Measurements from ENCODE around the gene CCDC190. TPM values are rescaled to one million over a fixed set of nuclear protein-coding genes. Genes with fewer than 3 reads are reported as not detected.

CCDC190 gene
- total RNA-seq, 1 experiment from 2014 or later: not detected

GRCh38 chr1:162899422-162900146 is 38.6 kb upstream of the CCDC190 start:
- Histone ChIP-seq H3K4me3 (replicated peaks in 1 of 2; ENCODE audit: low read depth in 1 of 2, low read length in 2 of 2) (no peak overlapping the region), H3K4me2 (ENCODE audit: low read length) (no peak overlapping the region), H3K27me3 (ENCODE audit: insufficient read depth, low read length) (no peaks in the 10 kb centered on the region; the same call in 1 of the 2 replicates), H3K4me1 (ENCODE audit: control insufficient read depth in 1 of 2, insufficient read depth in 2 of 2, low read length in 2 of 2) (no peaks in the 10 kb centered on the region), H2AFZ (ENCODE audit: low read depth, low read length, poor library complexity, severe bottlenecking) (no peak overlapping the region), H3K9me3 (ENCODE audit: control insufficient read depth in 1 of 2, insufficient read depth in 1 of 2, low read depth in 1 of 2, low read length in 2 of 2) (no peaks in the 10 kb centered on the region), H3K27ac (ENCODE audit: low read depth, low read length) (no peak overlapping the region), H3K36me3 (ENCODE audit: control insufficient read depth in 1 of 2, insufficient read depth in 2 of 2, low read length in 2 of 2) (no peaks in the 10 kb centered on the region), H3K9ac (ENCODE audit: low read length) (no peak overlapping the region), H3K9me2 (ENCODE audit: insufficient read depth) (no peaks in the 10 kb centered on the region; the same call in 1 of the 2 replicates), H4K20me1 (ENCODE audit: insufficient read depth) (no peaks in the 10 kb centered on the region), H3K79me2 (ENCODE audit: insufficient read depth, low read length) (no peaks in the 10 kb centered on the region)
- DNase-seq (ENCODE audit: low read depth, low spot score): no peak
- ChIA-PET RAD21 (ENCODE audit: low non-redundant PET in 1 of 2, low total read pairs in 2 of 2, uncharacterized antibody in 2 of 2, unreplicated experiment in 2 of 2) (no interaction called here), POLR2A (no interaction called here), CTCF (no interaction called here)
- intact Hi-C loops (cut with micrococcal nuclease): no loop called here
- TF ChIP-seq YY1 (IDR thresholded peaks at IDR 0.05; ENCODE audit: extremely low read depth, insufficient replicate concordance, low read depth, low read length) (no peak), SIN3A (IDR thresholded peaks at IDR 0.05; ENCODE audit: low read depth) (no peak), RAD21 (IDR thresholded peaks at IDR 0.05; ENCODE audit: low read depth) (no peak), ZNF274 (IDR thresholded peaks at IDR 0.05; ENCODE audit: low read depth, low read length) (no peak), ATF3 (IDR thresholded peaks at IDR 0.05) (no peak), SRF (IDR thresholded peaks at IDR 0.05; ENCODE audit: low read depth) (no peak), ZFX (IDR thresholded peaks at IDR 0.05) (no peak), MAX (IDR thresholded peaks at IDR 0.05) (no peak), POLR2AphosphoS5 (IDR thresholded peaks at IDR 0.05; ENCODE audit: low read depth, low read length) (no peak), ELF1 (IDR thresholded peaks at IDR 0.05; ENCODE audit: borderline replicate concordance, low read depth) (no peak), EGR1 (IDR thresholded peaks at IDR 0.05; ENCODE audit: low read depth) (no peak), POLR2A (IDR thresholded peaks at IDR 0.05; ENCODE audit: borderline replicate concordance, extremely low read depth, insufficient read depth, insufficient read length) (no peak), SP1 (IDR thresholded peaks at IDR 0.05; ENCODE audit: low read depth) (no peak), CEBPB (IDR thresholded peaks at IDR 0.05; ENCODE audit: low read depth) (no peak)
- TF ChIP-seq, protein P1, sequence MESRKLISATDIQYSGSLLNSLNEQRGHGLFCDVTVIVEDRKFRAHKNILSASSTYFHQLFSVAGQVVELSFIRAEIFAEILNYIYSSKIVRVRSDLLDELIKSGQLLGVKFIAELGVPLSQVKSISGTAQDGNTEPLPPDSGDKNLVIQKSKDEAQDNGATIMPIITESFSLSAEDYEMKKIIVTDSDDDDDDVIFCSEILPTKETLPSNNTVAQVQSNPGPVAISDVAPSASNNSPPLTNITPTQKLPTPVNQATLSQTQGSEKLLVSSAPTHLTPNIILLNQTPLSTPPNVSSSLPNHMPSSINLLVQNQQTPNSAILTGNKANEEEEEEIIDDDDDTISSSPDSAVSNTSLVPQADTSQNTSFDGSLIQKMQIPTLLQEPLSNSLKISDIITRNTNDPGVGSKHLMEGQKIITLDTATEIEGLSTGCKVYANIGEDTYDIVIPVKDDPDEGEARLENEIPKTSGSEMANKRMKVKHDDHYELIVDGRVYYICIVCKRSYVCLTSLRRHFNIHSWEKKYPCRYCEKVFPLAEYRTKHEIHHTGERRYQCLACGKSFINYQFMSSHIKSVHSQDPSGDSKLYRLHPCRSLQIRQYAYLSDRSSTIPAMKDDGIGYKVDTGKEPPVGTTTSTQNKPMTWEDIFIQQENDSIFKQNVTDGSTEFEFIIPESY (IDR thresholded peaks at IDR 0.05; ENCODE audit: extremely low read depth, insufficient replicate concordance, low read length): no peak
- TF ChIP-seq, protein P2, sequence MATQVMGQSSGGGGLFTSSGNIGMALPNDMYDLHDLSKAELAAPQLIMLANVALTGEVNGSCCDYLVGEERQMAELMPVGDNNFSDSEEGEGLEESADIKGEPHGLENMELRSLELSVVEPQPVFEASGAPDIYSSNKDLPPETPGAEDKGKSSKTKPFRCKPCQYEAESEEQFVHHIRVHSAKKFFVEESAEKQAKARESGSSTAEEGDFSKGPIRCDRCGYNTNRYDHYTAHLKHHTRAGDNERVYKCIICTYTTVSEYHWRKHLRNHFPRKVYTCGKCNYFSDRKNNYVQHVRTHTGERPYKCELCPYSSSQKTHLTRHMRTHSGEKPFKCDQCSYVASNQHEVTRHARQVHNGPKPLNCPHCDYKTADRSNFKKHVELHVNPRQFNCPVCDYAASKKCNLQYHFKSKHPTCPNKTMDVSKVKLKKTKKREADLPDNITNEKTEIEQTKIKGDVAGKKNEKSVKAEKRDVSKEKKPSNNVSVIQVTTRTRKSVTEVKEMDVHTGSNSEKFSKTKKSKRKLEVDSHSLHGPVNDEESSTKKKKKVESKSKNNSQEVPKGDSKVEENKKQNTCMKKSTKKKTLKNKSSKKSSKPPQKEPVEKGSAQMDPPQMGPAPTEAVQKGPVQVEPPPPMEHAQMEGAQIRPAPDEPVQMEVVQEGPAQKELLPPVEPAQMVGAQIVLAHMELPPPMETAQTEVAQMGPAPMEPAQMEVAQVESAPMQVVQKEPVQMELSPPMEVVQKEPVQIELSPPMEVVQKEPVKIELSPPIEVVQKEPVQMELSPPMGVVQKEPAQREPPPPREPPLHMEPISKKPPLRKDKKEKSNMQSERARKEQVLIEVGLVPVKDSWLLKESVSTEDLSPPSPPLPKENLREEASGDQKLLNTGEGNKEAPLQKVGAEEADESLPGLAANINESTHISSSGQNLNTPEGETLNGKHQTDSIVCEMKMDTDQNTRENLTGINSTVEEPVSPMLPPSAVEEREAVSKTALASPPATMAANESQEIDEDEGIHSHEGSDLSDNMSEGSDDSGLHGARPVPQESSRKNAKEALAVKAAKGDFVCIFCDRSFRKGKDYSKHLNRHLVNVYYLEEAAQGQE (IDR thresholded peaks at IDR 0.05; ENCODE audit: low read depth): no peak
- TF ChIP-seq, protein P3, sequence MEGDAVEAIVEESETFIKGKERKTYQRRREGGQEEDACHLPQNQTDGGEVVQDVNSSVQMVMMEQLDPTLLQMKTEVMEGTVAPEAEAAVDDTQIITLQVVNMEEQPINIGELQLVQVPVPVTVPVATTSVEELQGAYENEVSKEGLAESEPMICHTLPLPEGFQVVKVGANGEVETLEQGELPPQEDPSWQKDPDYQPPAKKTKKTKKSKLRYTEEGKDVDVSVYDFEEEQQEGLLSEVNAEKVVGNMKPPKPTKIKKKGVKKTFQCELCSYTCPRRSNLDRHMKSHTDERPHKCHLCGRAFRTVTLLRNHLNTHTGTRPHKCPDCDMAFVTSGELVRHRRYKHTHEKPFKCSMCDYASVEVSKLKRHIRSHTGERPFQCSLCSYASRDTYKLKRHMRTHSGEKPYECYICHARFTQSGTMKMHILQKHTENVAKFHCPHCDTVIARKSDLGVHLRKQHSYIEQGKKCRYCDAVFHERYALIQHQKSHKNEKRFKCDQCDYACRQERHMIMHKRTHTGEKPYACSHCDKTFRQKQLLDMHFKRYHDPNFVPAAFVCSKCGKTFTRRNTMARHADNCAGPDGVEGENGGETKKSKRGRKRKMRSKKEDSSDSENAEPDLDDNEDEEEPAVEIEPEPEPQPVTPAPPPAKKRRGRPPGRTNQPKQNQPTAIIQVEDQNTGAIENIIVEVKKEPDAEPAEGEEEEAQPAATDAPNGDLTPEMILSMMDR (IDR thresholded peaks at IDR 0.05 in 2 of 3, conservative IDR thresholded peaks at IDR 0.05 in 1 of 3; ENCODE audit: borderline replicate concordance in 1 of 3, insufficient read depth in 1 of 3, low read depth in 2 of 3, low read length in 2 of 3): no peak
- ATAC-seq: no peak
- BruUV-seq (replicated peaks): no TSS peak

Data from HCT116 (cell line).